T-helper 2 cell (primary cell): Measurements from ENCODE around the gene TAX1BP3.
"Not testable (repeated sequence)": the region's sequence is repeated elsewhere in the genome, so short reads cannot be mapped to it uniquely, and the experiment has no call there.

Experiments
- DNase-seq, 5 experiments: peaks; one replicate each; pipeline versions ENCODE4 v3.0.0 to v3.0.0-alpha.2; 2012 to 2022
- total RNA-seq, 2 donors: gene quantifications; one replicate each; lab custom pipeline; 2026; lab: John Stamatoyannopoulos, UW

TAX1BP3 gene
- 0.62 to 0.81 reads per million in 2 donors for total RNA-seq

- peak; percentile 95 to 98 (median 97) for DNase-seq
Observed at GRCh38 chr17:3668279-3669084, at the start of gene TAX1BP3, which contains the start of gene EMC6. Gene TAX1BP3 (minus strand): TSS chr17:3668578. CDS start chr17:3668526, 52 bp downstream. Gene EMC6 (plus strand): TSS chr17:3668812. CDS start chr17:3669147, 335 bp downstream.

- no peak for DNase-seq
Observed at GRCh38 chr17:3715296-3715695, 46.9 kb upstream of the TAX1BP3 start.

DNA sequence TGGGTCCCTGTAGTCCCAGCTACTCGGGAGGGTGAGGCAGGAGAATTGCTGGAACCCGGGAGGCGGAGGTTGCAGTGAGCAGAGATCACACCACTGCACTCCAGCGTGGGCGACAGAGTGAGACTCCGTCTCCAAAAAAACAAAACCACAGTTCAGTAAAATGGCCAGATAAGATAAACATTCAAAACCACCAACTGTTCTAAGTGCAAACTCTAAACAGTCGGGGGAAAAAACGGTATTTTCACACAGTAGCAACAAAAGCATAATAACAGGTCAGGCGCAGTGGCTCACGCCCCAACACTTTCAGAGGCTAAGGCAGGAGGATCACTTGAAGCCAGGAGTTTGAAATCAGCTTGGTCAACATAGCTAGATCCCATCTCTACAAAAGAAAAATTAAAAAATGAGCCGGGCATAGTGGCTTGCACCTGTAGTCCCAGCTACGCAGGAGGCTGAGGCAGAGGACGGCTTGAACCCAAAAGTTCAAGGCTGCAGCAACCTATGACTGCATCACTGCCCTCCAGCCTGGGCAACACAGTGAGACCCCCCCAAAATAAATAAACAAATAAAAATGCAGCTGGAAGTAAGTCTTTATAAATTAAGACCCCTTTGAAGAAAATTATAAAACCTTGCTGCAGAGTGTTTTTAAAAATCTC lies 44.6 kb upstream of the TAX1BP3 start:
- peak in 2 of 5 experiments; percentile 52 to 88 for DNase-seq

GRCh38 chr17:3710951-3711383 lies 42.6 kb upstream of the TAX1BP3 start:
- DNase-seq, result peak in 4 of 5 experiments; percentile 39 to 98 (median 68)

GRCh38 chr17:3708366-3708765 lies 40.0 kb upstream of the TAX1BP3 start:
- DNase-seq, result no peak

GRCh38 chr17:3705718-3705984 lies 37.3 kb upstream of the TAX1BP3 start:
- not testable (repeated sequence) for DNase-seq

DNA sequence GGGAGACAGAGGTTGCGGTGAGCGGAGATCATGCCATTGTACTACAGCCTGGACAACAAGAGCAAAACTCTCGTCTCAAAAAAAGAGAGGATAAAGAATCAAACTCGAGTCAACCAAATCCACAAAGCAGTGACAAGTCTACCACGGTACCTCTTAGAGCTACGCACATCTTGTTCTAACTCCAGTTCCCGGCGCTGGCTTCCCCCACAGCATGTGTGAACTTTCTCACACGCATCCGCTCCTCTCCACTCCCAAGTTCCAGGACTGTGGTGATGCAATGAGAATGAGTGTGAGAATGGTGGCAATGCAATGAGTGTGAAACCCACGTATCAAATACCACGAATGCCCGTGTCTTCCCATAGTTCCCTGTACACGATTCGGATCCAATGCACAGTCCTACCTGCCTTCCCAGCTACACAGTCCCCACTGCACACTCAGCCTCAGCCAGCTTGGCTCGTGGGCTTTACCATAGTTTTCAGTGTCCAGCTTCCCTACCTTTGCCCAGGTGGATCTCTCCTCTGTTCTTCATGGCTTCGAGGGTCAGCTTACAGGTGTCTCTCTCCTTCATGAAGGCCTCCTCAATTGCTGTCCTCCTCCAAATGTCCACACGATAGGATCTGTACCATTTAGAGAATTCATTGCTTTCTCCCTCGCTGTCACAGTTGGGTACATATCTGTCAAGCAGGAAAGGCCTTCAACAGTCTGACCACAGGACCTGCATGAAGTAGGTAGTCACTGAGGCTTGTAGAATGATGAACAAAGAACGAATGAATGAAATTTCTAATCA lies 36.7 kb upstream of the TAX1BP3 start:
- DNase-seq, result no peak

DNA sequence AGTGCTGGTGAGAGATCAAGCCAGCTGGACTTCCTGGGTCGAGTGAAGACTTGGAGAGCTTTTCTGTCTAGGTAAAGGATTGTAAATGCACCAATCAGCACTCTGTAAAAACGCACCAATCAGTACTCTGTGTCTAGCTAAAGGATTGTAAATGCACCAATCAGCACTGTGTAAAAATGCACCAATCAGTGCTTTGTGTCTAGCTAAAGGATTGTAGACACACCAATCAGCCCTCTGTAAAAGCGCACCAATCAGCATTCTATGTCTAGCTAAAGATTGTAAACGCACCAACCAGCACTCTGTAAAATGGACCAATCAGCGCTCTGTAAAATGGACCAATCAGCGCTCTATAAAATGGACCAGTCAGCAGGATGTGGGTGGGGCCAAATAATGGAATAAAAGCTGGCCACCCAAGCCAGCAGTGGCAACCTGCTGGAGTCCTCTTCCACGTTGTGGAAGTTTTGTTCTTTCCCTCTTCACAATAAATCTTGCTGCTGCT lies 33.7 kb upstream of the TAX1BP3 start:
- not testable (repeated sequence) for DNase-seq

DNA sequence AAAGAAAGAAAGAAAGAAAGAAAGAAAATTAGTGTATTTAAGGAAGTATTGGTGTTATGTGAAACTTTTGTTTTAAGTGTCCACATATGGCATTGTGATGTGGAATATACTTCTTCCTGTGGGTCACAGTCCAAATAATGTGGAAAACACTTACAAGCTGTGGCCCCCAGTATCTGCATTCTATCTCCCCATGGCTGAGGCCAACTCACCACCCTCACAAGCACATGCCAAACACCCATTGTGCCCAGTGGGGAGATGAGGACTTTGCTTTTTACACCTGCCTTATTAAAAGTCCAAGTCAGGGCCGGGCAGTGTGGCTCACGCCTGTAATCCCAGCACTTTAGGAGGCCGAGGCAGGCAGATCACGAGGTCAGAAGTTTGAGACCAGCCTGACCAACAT lies 31.6 kb upstream of the TAX1BP3 start:
- DNase-seq, result no peak

DNA sequence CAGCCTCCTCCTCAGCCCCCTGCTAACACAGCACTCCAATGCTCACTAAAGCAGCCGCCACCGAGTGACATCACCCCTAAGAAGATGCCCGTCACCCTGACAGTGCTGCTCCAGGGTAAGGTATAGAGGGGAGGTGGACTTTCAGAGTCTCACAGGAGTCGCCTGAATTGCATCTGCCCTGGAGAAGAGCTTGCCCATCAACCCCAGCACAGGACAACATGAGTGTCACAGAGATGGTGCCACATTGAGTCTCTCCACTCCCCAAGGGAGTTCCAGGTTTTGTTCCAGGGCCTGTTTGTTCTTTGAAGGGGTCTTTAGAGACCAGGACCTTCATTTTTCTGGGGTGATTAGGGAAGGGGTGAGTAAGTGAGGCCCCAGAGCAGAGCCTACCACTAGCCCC lies 29.8 kb upstream of the TAX1BP3 start:
- no peak for DNase-seq

- no peak for DNase-seq
Observed at GRCh38 chr17:3697103-3697476, 28.7 kb upstream of the TAX1BP3 start.

- peak in 3 of 5 experiments; percentile 10 to 77 (median 28) for DNase-seq
Observed at GRCh38 chr17:3695723-3696411, 27.5 kb upstream of the TAX1BP3 start, which contains the start of gene P2RX5. Gene P2RX5 (minus strand): TSS chr17:3696155. CDS start chr17:3696005, 150 bp downstream.

DNA sequence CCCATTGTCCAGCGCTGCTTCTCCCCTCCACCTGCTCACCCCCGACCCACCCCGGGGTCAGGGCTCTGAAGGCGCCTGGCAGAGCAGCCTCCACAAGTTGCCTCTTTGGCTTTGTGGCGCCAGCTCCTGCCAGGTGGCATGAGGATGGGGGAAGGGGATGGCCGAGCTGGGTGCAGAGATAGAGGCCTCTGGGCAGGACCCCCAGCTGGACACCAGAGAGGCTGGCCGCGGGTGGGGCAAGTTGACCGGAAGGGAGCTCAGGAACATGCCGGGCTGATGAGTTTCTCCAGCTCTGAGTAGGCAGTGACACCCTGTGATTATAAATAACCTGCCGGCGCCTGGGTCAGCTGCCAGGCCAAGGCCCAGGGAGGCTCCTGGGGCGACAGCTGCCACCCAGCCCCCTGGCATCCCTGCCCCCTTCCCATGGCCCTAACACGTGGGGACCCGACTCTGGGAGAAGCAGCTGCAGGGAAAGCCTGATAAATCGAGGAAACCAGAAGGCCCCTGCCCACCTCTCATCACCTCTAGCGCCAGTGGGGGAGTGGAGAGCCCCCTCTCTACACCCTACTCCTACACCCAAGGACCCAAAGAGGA lies 26.8 kb upstream of the TAX1BP3 start:
- no peak for DNase-seq

GRCh38 chr17:3693829-3694231 lies 25.5 kb upstream of the TAX1BP3 start:
- DNase-seq, result peak in 2 of 5 experiments; percentile 32 to 65

DNA sequence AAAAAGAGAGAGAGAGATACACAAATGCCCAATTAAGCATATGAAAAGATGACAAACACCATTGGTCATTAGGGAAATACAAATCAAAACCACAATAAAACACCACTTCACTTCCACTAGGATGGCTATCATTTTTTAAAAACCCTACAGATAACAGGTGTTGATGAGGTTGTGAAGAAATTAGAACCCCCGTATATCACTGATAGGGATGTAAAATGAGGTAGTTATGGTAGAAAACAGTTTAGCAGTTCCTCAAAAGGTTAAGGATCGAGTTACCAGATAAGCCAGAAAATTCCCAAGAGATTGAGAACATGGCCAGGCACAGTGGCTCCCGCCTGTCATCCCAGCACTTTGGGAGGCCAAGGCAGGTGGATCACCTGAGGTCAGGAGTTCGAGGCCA lies 24.8 kb upstream of the TAX1BP3 start:
- DNase-seq, result no peak

GRCh38 chr17:3692346-3692745 lies 24.0 kb upstream of the TAX1BP3 start:
- DNase-seq, result no peak

DNA sequence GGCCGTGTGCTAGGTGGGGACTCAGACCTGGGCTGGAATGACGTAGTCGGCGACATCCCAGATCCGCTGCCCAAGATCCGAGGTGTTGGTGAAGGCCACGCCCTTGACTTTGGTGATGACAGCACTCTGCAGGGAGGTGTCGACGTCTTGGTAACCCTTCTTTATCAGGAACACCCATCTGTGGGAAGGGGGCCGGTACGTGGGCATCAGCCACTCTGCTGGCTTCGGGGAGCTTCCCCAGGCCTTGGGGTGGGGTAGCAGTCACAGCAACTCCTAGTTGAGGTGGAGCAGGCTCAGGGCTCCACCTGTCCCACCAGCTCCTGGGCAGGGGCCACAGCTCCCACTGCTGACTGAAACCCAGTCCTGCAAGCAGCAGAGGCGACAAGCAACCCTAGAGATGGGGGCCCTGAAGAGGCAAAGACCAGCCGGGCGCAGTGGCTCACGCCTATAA lies 23.3 kb upstream of the TAX1BP3 start:
- DNase-seq, result no peak

DNA sequence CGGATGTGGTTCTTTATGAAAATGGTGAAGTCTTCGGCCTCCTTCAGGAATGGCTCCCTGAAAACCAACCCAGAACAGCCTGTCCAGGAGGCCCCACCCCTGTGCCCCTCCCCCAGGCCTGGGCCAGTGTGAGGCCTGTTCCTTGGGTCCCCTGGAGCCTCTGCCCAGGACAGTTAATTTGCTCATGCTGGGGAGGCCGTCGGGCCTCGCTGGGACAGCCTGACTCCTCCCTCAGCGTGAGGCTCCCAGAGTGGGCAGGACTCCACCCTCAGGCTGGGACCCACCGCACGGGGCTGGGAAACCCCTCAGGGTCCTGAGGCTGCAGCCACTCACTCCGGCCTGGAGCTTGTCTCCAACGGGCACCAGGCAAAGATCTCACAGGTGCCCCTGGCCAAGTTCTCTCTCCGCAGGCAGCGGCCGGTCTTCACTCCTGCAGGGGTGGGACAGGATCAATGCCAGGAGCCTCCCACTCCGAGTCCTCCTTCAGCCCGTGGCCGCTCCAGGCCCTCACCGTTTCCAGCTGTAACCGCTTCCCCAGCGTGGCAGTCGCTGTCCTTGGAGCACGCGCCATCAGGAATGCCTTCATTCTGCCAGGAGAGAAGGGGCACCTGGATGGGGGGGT lies 21.8 kb upstream of the TAX1BP3 start:
- no peak for DNase-seq

GRCh38 chr17:3689262-3690093 lies 21.1 kb upstream of the TAX1BP3 start:
- DNase-seq, result no peak

GRCh38 chr17:3688852-3689261 lies 20.5 kb upstream of the TAX1BP3 start:
- no peak for DNase-seq
